Neural progenitor cell (in vitro differentiated cells): ENCODE measurements around the gene ADARB2. TPM values are rescaled to one million over a fixed set of nuclear protein-coding genes. Genes with fewer than 3 reads are reported as not detected.
A peak's percentile ranks its signal among the peaks of the same experiment; 100 is the strongest.

Source experiments
- DNase-seq: peaks from one replicate; pipeline ENCODE4 v3.0.0-alpha.2; 2016; ENCODE audit warnings: low spot score
- H2AFZ ChIP-seq: fragments of 200-600 bp; sonication (generic); replicated peaks from 2 replicates; pipeline ENCODE4 v1.6.1; 2016; ENCODE audit warnings: antibody characterized with exemption
- H3F3A ChIP-seq: fragments of 200-600 bp; sonication (generic); 2 replicates; pipeline ENCODE4 v1.6.1; 2016; ENCODE audit warnings: antibody characterized with exemption, low read depth
- H3K27ac ChIP-seq: fragments of 200-600 bp; sonication (generic); 2 replicates; pipeline ENCODE4 v1.5.1; 2016; ENCODE audit warnings: mild to moderate bottlenecking
- H3K27me3 ChIP-seq: fragments of 200-600 bp; sonication (generic); 2 replicates; pipeline ENCODE4 v1.6.1; 2016; ENCODE audit warnings: mild to moderate bottlenecking, moderate library complexity
- H3K36me3 ChIP-seq: fragments of 200-600 bp; sonication (generic); 2 replicates; pipeline ENCODE4 v1.5.1; 2016
- H3K4me1 ChIP-seq: fragments of 200-600 bp; sonication (generic); 2 replicates; pipeline ENCODE4 v1.6.1; 2016; ENCODE audit warnings: mixed run types
- H3K4me2 ChIP-seq: fragments of 200-600 bp; sonication (generic); 2 replicates; pipeline ENCODE4 v1.6.1; 2016
- H3K4me3 ChIP-seq: fragments of 200-600 bp; sonication (generic); 2 replicates; pipeline ENCODE4 v1.5.1; 2016
- H3K79me2 ChIP-seq: fragments of 200-600 bp; sonication (generic); 2 replicates; pipeline ENCODE4 v1.6.1; 2016; ENCODE audit warnings: low read depth
- H3K9ac ChIP-seq: fragments of 200-600 bp; sonication (generic); 2 replicates; pipeline ENCODE4 v1.6.1; 2016
- H3K9me3 ChIP-seq: fragments of 200-600 bp; sonication (generic); 2 replicates; pipeline ENCODE4 v1.5.1; 2016; ENCODE audit warnings: low read depth
- H4K20me1 ChIP-seq: fragments of 200-600 bp; sonication (generic); 2 replicates; pipeline ENCODE4 v1.6.1; 2016; ENCODE audit warnings: low read depth
- H3K27ac Mint-ChIP-seq: 3 replicates; pipeline ENCODE4 v1.8.0; 2021; ENCODE audit warnings: mixed read lengths
- H3K27me3 Mint-ChIP-seq: 2 replicates; pipeline ENCODE4 v1.8.0; 2022; ENCODE audit warnings: low read depth, mild to moderate bottlenecking, inconsistent platforms, moderate library complexity, mixed read lengths; ENCODE audit not compliant: insufficient read depth
- H3K36me3 Mint-ChIP-seq: 3 replicates; pipeline ENCODE4 v1.8.0; 2021; ENCODE audit warnings: mixed read lengths
- H3K4me1 Mint-ChIP-seq: 3 replicates; pipeline ENCODE4 v1.8.0; 2021; ENCODE audit warnings: mixed read lengths
- H3K4me3 Mint-ChIP-seq: 3 replicates; pipeline ENCODE4 v1.8.0; 2021; ENCODE audit warnings: mild to moderate bottlenecking, moderate library complexity, mixed read lengths
- H3K9me3 Mint-ChIP-seq: 3 replicates; pipeline ENCODE4 v1.8.0; 2020; ENCODE audit warnings: mixed read lengths
- EZH2 ChIP-seq: fragments of 200-600 bp; sonication (generic); IDR thresholded peaks from 2 replicates; pipeline ENCODE4 v1.6.1; 2017; ENCODE audit warnings: antibody characterized with exemption, mild to moderate bottlenecking, moderate library complexity
- EZH2phosphoT487 ChIP-seq: fragments of 200-600 bp; sonication (generic); IDR thresholded peaks from 2 replicates; pipeline ENCODE4 v1.6.1; 2017; ENCODE audit warnings: antibody characterized with exemption
- total RNA-seq: library from RNA; depleted of rRNA; stranded (reverse); fragments of >200 nt; gene quantifications from 2 replicates; pipeline ENCODE4 v1.2.3, GENCODE V29; 2015; ENCODE audit warnings: low replicate concordance
- TF ChIP-seq, protein P1 (sequence below): fragments of 200-600 bp; sonication (generic); IDR thresholded peaks from 2 replicates; pipeline ENCODE4 v1.5.1; 2017; ENCODE audit warnings: antibody characterized with exemption, mild to moderate bottlenecking

Gene ADARB2
- total RNA-seq, 1 donor from 2014 or later = not detected

- no peak for DNase-seq
- Mint-ChIP-seq H3K27ac (no peak overlapping the region), H3K27me3 (peaks cover 7% of the 10 kb centered on the region)
These were observed 216.3 kb downstream of the ADARB2 start for GRCh38 chr10:1520909-1521565.

GRCh38 chr10:1519391-1519790 lies 217.9 kb downstream of the ADARB2 start:
- peaks cover 7% of the 10 kb centered on the region for H3K27me3 Mint-ChIP-seq

More at GRCh38 chr10:1520909-1521565, 216.3 kb downstream of the ADARB2 start:
- H4K20me1 ChIP-seq = no peaks in the 10 kb centered on the region
- Mint-ChIP-seq H3K4me3 (no peak overlapping the region), H3K4me1 (peaks cover 33% of the 10 kb centered on the region), H3K36me3 (no peaks in the 10 kb centered on the region), H3K9me3 (peaks cover 2% of the 10 kb centered on the region)
- no peaks in the 10 kb centered on the region for H3K9me3 ChIP-seq
- H3K79me2 ChIP-seq = no peaks in the 10 kb centered on the region
- peaks cover 19% of the 10 kb centered on the region for H3K4me1 ChIP-seq
- H3K27me3 ChIP-seq = no peaks in the 10 kb centered on the region
- TF ChIP-seq, protein P1, sequence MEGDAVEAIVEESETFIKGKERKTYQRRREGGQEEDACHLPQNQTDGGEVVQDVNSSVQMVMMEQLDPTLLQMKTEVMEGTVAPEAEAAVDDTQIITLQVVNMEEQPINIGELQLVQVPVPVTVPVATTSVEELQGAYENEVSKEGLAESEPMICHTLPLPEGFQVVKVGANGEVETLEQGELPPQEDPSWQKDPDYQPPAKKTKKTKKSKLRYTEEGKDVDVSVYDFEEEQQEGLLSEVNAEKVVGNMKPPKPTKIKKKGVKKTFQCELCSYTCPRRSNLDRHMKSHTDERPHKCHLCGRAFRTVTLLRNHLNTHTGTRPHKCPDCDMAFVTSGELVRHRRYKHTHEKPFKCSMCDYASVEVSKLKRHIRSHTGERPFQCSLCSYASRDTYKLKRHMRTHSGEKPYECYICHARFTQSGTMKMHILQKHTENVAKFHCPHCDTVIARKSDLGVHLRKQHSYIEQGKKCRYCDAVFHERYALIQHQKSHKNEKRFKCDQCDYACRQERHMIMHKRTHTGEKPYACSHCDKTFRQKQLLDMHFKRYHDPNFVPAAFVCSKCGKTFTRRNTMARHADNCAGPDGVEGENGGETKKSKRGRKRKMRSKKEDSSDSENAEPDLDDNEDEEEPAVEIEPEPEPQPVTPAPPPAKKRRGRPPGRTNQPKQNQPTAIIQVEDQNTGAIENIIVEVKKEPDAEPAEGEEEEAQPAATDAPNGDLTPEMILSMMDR = no peak
- TF ChIP-seq EZH2 (no peak), EZH2phosphoT487 (no peak)
- no peak overlapping the region for H3K9ac ChIP-seq
- no peak overlapping the region for H3K27ac ChIP-seq
- no peaks in the 10 kb centered on the region for H3F3A ChIP-seq
- no peaks in the 10 kb centered on the region for H3K36me3 ChIP-seq
- no peak overlapping the region for H3K4me3 ChIP-seq
- H3K4me2 ChIP-seq = no peak overlapping the region
- H2AFZ ChIP-seq = no peak overlapping the region

DNA sequence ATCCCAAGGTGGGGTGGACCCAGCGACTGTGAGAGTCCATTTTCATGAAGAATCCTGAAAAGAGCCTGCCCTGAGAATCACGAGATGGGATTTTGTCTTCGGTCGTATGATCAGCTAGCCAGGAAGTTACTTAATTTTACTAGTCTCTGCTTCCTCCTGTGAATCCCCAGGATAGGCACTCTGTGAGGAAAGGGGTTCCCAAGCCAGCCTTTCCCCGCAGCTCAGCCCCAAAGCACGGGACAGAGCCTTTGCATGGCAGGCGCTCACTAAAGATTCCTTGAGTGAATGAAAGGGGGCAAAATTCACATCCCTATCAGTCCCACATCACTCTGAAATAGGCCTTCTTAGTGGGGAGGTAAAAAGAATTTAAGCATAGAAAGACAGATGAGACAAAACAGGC lies 219.6 kb downstream of the ADARB2 start:
- Histone ChIP-seq H3K9me3 (no peaks in the 10 kb centered on the region), H3K9ac (no peak overlapping the region), H2AFZ (no peak overlapping the region), H3K27me3 (no peaks in the 10 kb centered on the region), H3K36me3 (no peaks in the 10 kb centered on the region), H3K4me2 (no peak overlapping the region), H3K27ac (no peak overlapping the region), H3F3A (no peaks in the 10 kb centered on the region), H3K4me3 (no peak overlapping the region), H3K4me1 (peaks cover 10% of the 10 kb centered on the region), H3K79me2 (no peaks in the 10 kb centered on the region), H4K20me1 (no peaks in the 10 kb centered on the region)
- TF ChIP-seq EZH2phosphoT487 = no peak
- TF ChIP-seq, protein P1 = no peak
- Mint-ChIP-seq H3K4me1 (peaks cover 13% of the 10 kb centered on the region), H3K4me3 (no peak overlapping the region), H3K27me3 (peaks cover 7% of the 10 kb centered on the region), H3K36me3 (no peaks in the 10 kb centered on the region), H3K27ac (peak overlapping the region; percentile 81), H3K9me3 (peaks cover 2% of the 10 kb centered on the region)
- no peak for DNase-seq

More at GRCh38 chr10:1519391-1519790, 217.9 kb downstream of the ADARB2 start:
- Histone ChIP-seq H3K9me3 (no peaks in the 10 kb centered on the region), H3K4me3 (no peak overlapping the region), H3K27ac (no peak overlapping the region), H3K9ac (no peak overlapping the region), H2AFZ (no peak overlapping the region), H3K27me3 (no peaks in the 10 kb centered on the region), H3K79me2 (no peaks in the 10 kb centered on the region), H4K20me1 (no peaks in the 10 kb centered on the region), H3K4me1 (peaks cover 19% of the 10 kb centered on the region), H3K4me2 (no peak overlapping the region), H3K36me3 (no peaks in the 10 kb centered on the region), H3F3A (no peaks in the 10 kb centered on the region)
- Mint-ChIP-seq H3K9me3 (peaks cover 2% of the 10 kb centered on the region), H3K4me1 (peaks cover 25% of the 10 kb centered on the region), H3K27ac (no peak overlapping the region), H3K36me3 (no peaks in the 10 kb centered on the region), H3K4me3 (no peak overlapping the region)
- TF ChIP-seq EZH2phosphoT487 (no peak), EZH2 (no peak)
- TF ChIP-seq, protein P1 = no peak
- DNase-seq = no peak
